Thoracic aorta (tissue), 2 donors: ENCODE results near the gene JMJD7. TPM values are rescaled to one million over a fixed set of nuclear protein-coding genes. Genes with fewer than 3 reads are reported as not detected.

Source experiments
- ATAC-seq: fragments of 150-250 bp; one replicate; pipeline ENCODE4 v1.8.0; 2017; ENCODE audit warnings: low read depth; ENCODE audit not compliant: insufficient number of reproducible peaks, low FRiP score
- DNase-seq: peaks from one replicate; pipeline ENCODE4 v3.0.0-alpha.2; 2020; ENCODE audit warnings: low spot score
- H3K27ac ChIP-seq, 2 donors: fragments of 200-600 bp; sonication (generic); 1 replicate in 1 of 2; 2 replicates in 1 of 2; pipeline ENCODE4 v1.5.1; 2016; ENCODE audit warnings: mild to moderate bottlenecking in 2 of 2, moderate library complexity in 2 of 2
- H3K27me3 ChIP-seq: fragments of 200-600 bp; sonication (generic); replicated peaks from 2 replicates; pipeline ENCODE4 v1.6.0; 2016; ENCODE audit warnings: mild to moderate bottlenecking; ENCODE audit not compliant: insufficient read depth
- H3K36me3 ChIP-seq: fragments of 200-600 bp; sonication (generic); one replicate; pipeline ENCODE4 v1.5.1; 2016
- H3K4me1 ChIP-seq, 2 donors: fragments of 200-600 bp; sonication (generic); 1 replicate in 1 of 2; 2 replicates in 1 of 2; pipeline versions ENCODE4 v1.5.1 to v1.6.0; 2016; ENCODE audit warnings: low read depth in 2 of 2, mild to moderate bottlenecking in 1 of 2; ENCODE audit not compliant: control insufficient read depth in 1 of 2
- H3K4me3 ChIP-seq: fragments of 200-600 bp; sonication (generic); 2 replicates; pipeline ENCODE4 v1.5.1; 2016; ENCODE audit warnings: mild to moderate bottlenecking
- H3K9me3 ChIP-seq: fragments of 200-600 bp; sonication (generic); 2 replicates; pipeline ENCODE4 v1.5.1; 2016
- CTCF ChIP-seq: fragments of 200-600 bp; sonication (generic); IDR thresholded peaks from one replicate; pipeline ENCODE4 v1.5.1; 2019; ENCODE audit warnings: antibody characterized with exemption
- total RNA-seq, 2 donors: library from RNA; depleted of rRNA; stranded (reverse); fragments of >200 nt; gene quantifications; one replicate each; pipeline versions ENCODE4 v1.1.0 to v1.2.3, GENCODE V29; 2016

Gene JMJD7
- total RNA-seq, 2 donors from 2014 or later, result 1.1 to 11.3 TPM

GRCh38 chr15:41801185-41801584 is 26.7 kb upstream of the JMJD7 start:
- DNase-seq (no peak), ATAC-seq (no peak)
- Histone ChIP-seq H3K27ac (no peak overlapping the region), H3K27me3 (no peaks in the 10 kb centered on the region), H3K4me3 (no peak overlapping the region), H3K4me1 (peaks cover 10 to 33% of the 10 kb centered on the region in 2 donors), H3K36me3 (no peaks in the 10 kb centered on the region), H3K9me3 (no peaks in the 10 kb centered on the region)
- TF ChIP-seq CTCF, result no peak

- DNase-seq, result no peak
- Histone ChIP-seq H3K4me3 (no peak overlapping the region), H3K9me3 (no peaks in the 10 kb centered on the region), H3K36me3 (no peaks in the 10 kb centered on the region), H3K27me3 (no peaks in the 10 kb centered on the region), H3K4me1 (peaks cover 3 to 25% of the 10 kb centered on the region in 2 donors), H3K27ac (no peak overlapping the region)
- ATAC-seq, result no peak
- TF ChIP-seq CTCF, result no peak
These were observed 25.9 kb upstream of the JMJD7 start for GRCh38 chr15:41801850-41802455.

- Histone ChIP-seq H3K9me3 (no peaks in the 10 kb centered on the region), H3K4me1 (peaks cover 0 to 20% of the 10 kb centered on the region in 2 donors), H3K27me3 (no peaks in the 10 kb centered on the region), H3K27ac (peak overlapping the region; percentile 45 to 58), H3K4me3 (no peak overlapping the region), H3K36me3 (no peaks in the 10 kb centered on the region)
- no peak for TF ChIP-seq CTCF
- DNase-seq (no peak), ATAC-seq (no peak)
These were observed 23.5 kb upstream of the JMJD7 start for GRCh38 chr15:41804361-41804760.

GRCh38 chr15:41804916-41805666 is 22.8 kb upstream of the JMJD7 start:
- DNase-seq (no peak), ATAC-seq (no peak)
- no peak for TF ChIP-seq CTCF
- no peak overlapping the region for H3K4me3 ChIP-seq
- H3K9me3 ChIP-seq, result no peaks in the 10 kb centered on the region
- no peaks in the 10 kb centered on the region for H3K36me3 ChIP-seq
- peaks cover 0 to 20% of the 10 kb centered on the region in 2 donors for H3K4me1 ChIP-seq
- H3K27ac ChIP-seq, result peak overlapping the region; percentile 45 to 58
- no peaks in the 10 kb centered on the region for H3K27me3 ChIP-seq

DNA sequence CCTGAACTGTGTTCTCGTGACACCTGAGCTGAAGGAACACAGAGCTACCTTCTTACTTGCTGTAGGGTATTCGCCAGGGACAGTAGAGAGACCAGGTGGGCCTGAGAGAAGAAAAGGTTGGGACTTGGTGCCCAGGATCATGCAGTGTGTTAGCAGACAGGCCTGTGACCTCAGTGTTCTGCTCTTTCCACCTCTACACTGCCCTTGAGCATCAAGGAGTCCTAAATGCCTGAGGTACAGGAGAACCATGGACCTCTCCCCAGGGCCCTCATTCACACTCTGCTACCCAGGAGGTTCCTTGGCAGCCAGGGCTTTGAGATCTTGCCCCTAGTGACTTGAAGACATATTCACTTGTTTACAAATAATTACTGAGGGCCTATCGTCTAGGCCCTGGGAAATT is 22.2 kb upstream of the JMJD7 start:
- Histone ChIP-seq H3K36me3 (no peaks in the 10 kb centered on the region), H3K9me3 (no peaks in the 10 kb centered on the region), H3K4me1 (peaks cover 0 to 20% of the 10 kb centered on the region in 2 donors), H3K27ac (peak overlapping the region in 1 of 2 donors; percentile 58), H3K27me3 (no peaks in the 10 kb centered on the region), H3K4me3 (no peak overlapping the region)
- ATAC-seq, result no peak
- TF ChIP-seq CTCF, result no peak
- DNase-seq, result no peak
